ENCODE measurements around the gene PTPRU. TPM values are rescaled to one million over a fixed set of nuclear protein-coding genes. Genes with fewer than 3 reads are reported as not detected.

Gene PTPRU
- total RNA-seq, 2 donors from 2014 or later = 28.7 to 47.8 TPM

DNA sequence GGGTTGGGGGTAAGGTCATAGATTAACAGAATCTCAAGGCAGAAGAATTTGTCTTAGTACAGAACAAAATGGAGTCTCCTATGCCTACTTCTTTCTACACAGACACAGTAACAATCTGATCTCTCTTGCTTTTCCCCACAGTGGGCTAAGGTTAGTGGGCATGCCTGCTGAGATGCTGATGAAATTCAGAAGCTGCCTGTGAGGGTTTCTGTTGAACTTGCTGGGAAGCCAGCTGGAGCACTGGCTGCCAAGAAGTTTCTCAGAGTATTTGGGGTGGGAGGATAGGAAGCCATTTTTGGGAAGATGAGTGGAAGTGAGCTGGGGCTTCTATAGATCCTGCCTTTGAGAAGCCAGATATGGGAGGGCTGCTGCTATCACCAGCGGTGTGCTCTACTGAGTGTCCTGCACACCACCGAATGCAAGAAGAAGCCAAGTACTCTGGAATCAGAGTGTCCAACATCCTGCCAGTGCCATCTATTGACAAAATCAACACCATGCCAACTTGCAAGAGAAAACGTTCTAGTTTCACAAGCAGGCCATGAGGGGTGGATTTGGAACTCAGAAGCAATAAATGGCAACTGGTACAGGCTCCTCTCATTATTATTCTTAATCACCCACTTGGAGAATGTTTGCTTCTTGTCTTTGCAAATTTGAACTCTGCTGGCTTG lies 102.7 kb downstream of the PTPRU start:
- H3K27ac ChIP-seq = no peak overlapping the region
- ATAC-seq (ENCODE audit: insufficient number of reproducible peaks, low FRiP score, low read depth) (no peak), DNase-seq (ENCODE audit: low spot score) (no peak)
- no peaks in the 10 kb centered on the region for H3K27me3 ChIP-seq (replicated peaks; ENCODE audit: insufficient read depth)
- H3K4me3 ChIP-seq = no peak overlapping the region
- H3K36me3 ChIP-seq = no peaks in the 10 kb centered on the region
- H3K4me1 ChIP-seq (ENCODE audit: control insufficient read depth in 1 of 2, low read depth in 2 of 2) = no peaks in the 10 kb centered on the region
- TF ChIP-seq, protein P1, sequence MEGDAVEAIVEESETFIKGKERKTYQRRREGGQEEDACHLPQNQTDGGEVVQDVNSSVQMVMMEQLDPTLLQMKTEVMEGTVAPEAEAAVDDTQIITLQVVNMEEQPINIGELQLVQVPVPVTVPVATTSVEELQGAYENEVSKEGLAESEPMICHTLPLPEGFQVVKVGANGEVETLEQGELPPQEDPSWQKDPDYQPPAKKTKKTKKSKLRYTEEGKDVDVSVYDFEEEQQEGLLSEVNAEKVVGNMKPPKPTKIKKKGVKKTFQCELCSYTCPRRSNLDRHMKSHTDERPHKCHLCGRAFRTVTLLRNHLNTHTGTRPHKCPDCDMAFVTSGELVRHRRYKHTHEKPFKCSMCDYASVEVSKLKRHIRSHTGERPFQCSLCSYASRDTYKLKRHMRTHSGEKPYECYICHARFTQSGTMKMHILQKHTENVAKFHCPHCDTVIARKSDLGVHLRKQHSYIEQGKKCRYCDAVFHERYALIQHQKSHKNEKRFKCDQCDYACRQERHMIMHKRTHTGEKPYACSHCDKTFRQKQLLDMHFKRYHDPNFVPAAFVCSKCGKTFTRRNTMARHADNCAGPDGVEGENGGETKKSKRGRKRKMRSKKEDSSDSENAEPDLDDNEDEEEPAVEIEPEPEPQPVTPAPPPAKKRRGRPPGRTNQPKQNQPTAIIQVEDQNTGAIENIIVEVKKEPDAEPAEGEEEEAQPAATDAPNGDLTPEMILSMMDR (IDR thresholded peaks at IDR 0.05) = no peak
- no peaks in the 10 kb centered on the region for H3K9me3 ChIP-seq

DNA sequence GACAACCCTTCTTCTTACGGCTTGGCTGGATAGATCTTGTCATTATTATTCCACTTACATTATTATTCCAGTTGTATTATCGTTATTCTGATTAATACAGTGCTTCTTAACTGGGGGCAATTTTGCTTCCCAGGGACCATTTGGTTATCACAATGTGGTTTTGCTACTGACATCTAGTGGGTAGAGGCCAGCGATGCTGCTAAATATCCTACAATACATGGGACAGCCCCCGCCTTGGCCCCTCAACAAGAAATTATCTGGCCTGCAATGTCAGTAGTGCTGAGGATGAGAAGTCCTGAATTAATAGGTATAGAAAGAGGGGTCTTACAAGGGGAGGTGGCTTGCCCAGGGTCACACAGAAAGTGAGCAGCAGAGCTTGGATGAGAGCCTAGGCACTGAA lies 105.6 kb downstream of the PTPRU start:
- no peak overlapping the region for H3K4me3 ChIP-seq
- ATAC-seq (ENCODE audit: insufficient number of reproducible peaks, low FRiP score, low read depth) = no peak
- no peaks in the 10 kb centered on the region for H3K27me3 ChIP-seq (replicated peaks; ENCODE audit: insufficient read depth)
- no peaks in the 10 kb centered on the region for H3K9me3 ChIP-seq
- TF ChIP-seq, protein P1 (IDR thresholded peaks at IDR 0.05) = no peak
- no peak overlapping the region for H3K27ac ChIP-seq
- H3K36me3 ChIP-seq = no peaks in the 10 kb centered on the region
- no peaks in the 10 kb centered on the region for H3K4me1 ChIP-seq (ENCODE audit: control insufficient read depth in 1 of 2, low read depth in 2 of 2)
- no peak for DNase-seq (ENCODE audit: low spot score)

DNA sequence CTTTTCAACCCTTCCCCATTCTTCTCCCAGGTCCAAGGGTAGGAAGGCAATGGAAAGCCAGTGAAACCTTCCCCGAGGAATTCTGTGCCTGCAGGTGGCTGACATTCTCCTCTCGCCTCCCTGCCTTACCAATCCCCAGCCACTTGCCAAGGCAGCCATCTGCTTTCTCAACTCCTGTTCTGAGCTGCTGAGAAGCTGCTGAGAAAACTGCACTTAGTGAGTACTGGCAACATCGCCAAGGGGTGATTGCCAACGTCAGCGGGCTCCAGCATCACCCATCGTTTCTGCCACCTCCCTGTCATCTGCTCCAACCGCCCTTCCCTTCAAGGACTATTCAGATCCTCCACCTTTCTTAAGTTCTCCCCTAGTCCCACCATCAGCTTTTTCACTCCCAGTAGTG lies 106.0 kb downstream of the PTPRU start:
- Histone ChIP-seq H3K27ac (no peak overlapping the region), H3K36me3 (no peaks in the 10 kb centered on the region), H3K27me3 (replicated peaks; ENCODE audit: insufficient read depth) (no peaks in the 10 kb centered on the region), H3K4me1 (ENCODE audit: control insufficient read depth in 1 of 2, low read depth in 2 of 2) (no peaks in the 10 kb centered on the region), H3K9me3 (no peaks in the 10 kb centered on the region), H3K4me3 (no peak overlapping the region)
- DNase-seq (ENCODE audit: low spot score) (no peak), ATAC-seq (ENCODE audit: insufficient number of reproducible peaks, low FRiP score, low read depth) (no peak)
- TF ChIP-seq, protein P1 (IDR thresholded peaks at IDR 0.05) = no peak

DNA sequence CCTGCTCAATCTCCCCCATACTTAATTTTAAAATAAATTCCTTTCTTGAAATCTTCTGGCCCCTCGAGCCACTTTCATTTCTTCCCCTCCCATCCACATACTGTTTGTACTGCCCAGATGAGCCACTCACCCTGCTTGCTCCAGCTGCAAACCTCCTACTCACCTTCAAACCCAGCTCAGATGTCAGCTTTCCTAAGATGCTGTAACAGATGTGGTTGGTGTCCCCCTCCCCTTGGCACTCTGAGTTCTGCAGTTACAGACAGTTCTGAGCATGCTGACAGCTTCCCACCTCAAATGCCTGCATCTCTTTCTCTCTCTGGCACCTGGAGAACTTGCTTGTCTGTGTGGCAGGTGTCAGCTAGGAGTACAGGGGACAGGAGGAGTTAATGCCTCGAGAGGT lies 106.7 kb downstream of the PTPRU start:
- no peak overlapping the region for H3K4me3 ChIP-seq
- no peaks in the 10 kb centered on the region for H3K27me3 ChIP-seq (replicated peaks; ENCODE audit: insufficient read depth)
- no peaks in the 10 kb centered on the region for H3K9me3 ChIP-seq
- no peaks in the 10 kb centered on the region for H3K4me1 ChIP-seq (ENCODE audit: control insufficient read depth in 1 of 2, low read depth in 2 of 2)
- TF ChIP-seq, protein P1 (IDR thresholded peaks at IDR 0.05) = no peak
- ATAC-seq (ENCODE audit: insufficient number of reproducible peaks, low FRiP score, low read depth) = no peak
- H3K36me3 ChIP-seq = no peaks in the 10 kb centered on the region
- no peak for DNase-seq (ENCODE audit: low spot score)
- no peak overlapping the region for H3K27ac ChIP-seq

DNA sequence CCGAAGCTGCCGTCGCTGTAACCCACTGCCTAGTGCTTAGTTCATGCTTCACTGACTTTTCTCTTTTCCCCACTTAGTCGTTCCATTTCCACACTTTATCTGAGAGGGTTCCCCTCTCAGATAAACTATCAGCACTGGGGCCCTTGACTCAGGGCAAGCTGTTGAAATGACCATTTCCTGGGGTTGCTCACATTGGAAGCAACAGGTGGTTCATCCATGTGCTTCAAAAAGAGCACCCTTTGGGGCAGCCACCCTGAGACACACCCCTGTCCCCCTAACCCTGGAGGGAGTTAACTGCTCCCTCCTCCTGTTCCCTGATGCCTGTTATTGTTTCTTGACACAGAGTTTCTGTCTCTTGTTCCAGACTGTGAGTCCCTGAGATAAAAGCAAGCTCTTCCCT lies 107.2 kb downstream of the PTPRU start:
- no peaks in the 10 kb centered on the region for H3K9me3 ChIP-seq
- H3K4me1 ChIP-seq (ENCODE audit: control insufficient read depth in 1 of 2, low read depth in 2 of 2) = no peaks in the 10 kb centered on the region
- no peaks in the 10 kb centered on the region for H3K27me3 ChIP-seq (replicated peaks; ENCODE audit: insufficient read depth)
- H3K27ac ChIP-seq = no peak overlapping the region
- DNase-seq (ENCODE audit: low spot score) = no peak
- H3K36me3 ChIP-seq = no peaks in the 10 kb centered on the region
- TF ChIP-seq, protein P1 (IDR thresholded peaks at IDR 0.05) = no peak
- H3K4me3 ChIP-seq = no peak overlapping the region
- ATAC-seq (ENCODE audit: insufficient number of reproducible peaks, low FRiP score, low read depth) = no peak

Measured in thoracic aorta (tissue), 2 donors.